ENCODE measurements around the gene PML.
"Not testable (repeated sequence)": the region's sequence is repeated elsewhere in the genome, so short reads cannot be mapped to it uniquely, and the experiment has no call there.

PML gene

GRCh38 chr15:74096753-74097474 is 102.4 kb downstream of the PML start:
- not testable (repeated sequence) for H3K4me3 ChIP-seq (ENCODE audit: control insufficient read depth, low read depth, low read length); DNase-seq (ENCODE audit: low read depth)

All from fibroblast of mammary gland (primary cell).